A549 (cell line): ENCODE measurements around the gene BUD31.

Experiments
- MAZ ChIP-seq: fragments of 150-350 bp; IDR thresholded peaks from 2 replicates; pipeline ENCODE4 v1.6.1; 2014; ENCODE audit warnings: antibody characterized with exemption, low read depth, low read length, borderline replicate concordance
- MYC ChIP-seq: IDR thresholded peaks from 2 replicates; pipeline ENCODE4 v1.6.1; 2012; ENCODE audit warnings: mild to moderate bottlenecking, inconsistent platforms, low read length, improper control_type of control experiment, borderline replicate concordance
- POLR2A ChIP-seq: IDR thresholded peaks from 2 replicates; pipeline ENCODE4 v1.6.1; 2012; ENCODE audit warnings: mild to moderate bottlenecking, low read length
- TF ChIP-seq, protein P1 (sequence below): fragments of >200 bp; sonication (Bioruptor Twin); formaldehyde crosslinking; IDR thresholded peaks from 3 replicates; pipeline ENCODE4 v1.5.1; 2016

DNA sequence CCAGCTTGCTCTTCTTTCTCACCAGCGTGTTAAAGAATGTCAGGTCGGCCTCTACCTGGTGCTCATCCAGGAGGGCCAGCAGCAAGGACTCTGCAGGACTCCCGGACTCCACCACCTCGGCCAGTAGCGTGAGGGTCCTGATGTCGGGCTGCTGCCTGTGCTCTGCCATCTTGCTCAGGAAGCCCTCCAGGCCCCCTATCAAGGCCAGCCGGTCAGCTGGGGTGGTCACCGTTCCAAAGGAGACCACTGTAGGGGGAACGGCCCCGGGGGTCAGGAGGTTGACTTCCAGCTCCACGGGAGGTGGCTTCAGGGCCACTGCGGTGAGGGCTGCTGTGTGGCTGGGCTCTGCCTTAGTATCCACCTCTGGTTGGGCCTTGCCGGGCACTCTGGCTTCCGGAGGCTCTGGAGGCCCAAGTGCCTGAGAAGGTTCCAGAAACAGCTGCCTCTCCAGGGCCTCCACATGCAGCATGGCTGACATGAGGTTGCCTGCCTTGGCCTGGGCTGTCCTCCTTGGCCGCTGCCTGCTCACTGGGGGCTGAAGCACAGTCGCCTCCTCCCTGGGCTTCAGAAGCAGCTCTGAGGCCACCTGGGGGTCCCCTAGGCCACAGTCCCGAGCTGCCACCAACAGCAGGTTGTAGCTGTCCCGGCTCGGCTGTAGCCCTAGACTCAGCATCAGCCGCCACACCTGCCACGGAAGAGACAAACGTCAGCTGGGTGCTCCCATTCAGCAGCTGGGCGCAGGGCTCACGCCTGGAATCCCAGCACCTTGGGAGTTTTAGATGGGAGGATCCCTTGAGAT is 16.4 kb downstream of the BUD31 start:
- TF ChIP-seq MYC (no peak), MAZ (no peak), POLR2A (no peak)
- TF ChIP-seq, protein P1, sequence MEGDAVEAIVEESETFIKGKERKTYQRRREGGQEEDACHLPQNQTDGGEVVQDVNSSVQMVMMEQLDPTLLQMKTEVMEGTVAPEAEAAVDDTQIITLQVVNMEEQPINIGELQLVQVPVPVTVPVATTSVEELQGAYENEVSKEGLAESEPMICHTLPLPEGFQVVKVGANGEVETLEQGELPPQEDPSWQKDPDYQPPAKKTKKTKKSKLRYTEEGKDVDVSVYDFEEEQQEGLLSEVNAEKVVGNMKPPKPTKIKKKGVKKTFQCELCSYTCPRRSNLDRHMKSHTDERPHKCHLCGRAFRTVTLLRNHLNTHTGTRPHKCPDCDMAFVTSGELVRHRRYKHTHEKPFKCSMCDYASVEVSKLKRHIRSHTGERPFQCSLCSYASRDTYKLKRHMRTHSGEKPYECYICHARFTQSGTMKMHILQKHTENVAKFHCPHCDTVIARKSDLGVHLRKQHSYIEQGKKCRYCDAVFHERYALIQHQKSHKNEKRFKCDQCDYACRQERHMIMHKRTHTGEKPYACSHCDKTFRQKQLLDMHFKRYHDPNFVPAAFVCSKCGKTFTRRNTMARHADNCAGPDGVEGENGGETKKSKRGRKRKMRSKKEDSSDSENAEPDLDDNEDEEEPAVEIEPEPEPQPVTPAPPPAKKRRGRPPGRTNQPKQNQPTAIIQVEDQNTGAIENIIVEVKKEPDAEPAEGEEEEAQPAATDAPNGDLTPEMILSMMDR: no peak
